Neuronal stem cell (in vitro differentiated cells): ENCODE data around the gene FAF2.

ENCODE experiments used
- DNase-seq: peaks from one replicate; pipeline ENCODE4 v3.0.0-alpha.2; 2013; ENCODE audit warnings: low spot score
- H2AFZ ChIP-seq: one replicate; pipeline ENCODE4 v1.6.1; 2013; ENCODE audit warnings: mild to moderate bottlenecking, low read length, inconsistent platforms
- H2AK5ac ChIP-seq: 2 replicates; pipeline ENCODE4 v1.6.1; 2013; ENCODE audit warnings: low read depth, mild to moderate bottlenecking, inconsistent platforms, low read length, moderate library complexity, mixed read lengths
- H2BK120ac ChIP-seq: 2 replicates; pipeline ENCODE4 v1.6.1; 2013; ENCODE audit warnings: low read depth, mild to moderate bottlenecking, inconsistent platforms, low read length, moderate library complexity, mixed read lengths
- H2BK12ac ChIP-seq: one replicate; pipeline ENCODE4 v1.6.1; 2013; ENCODE audit warnings: low read length, inconsistent platforms
- H2BK15ac ChIP-seq: 2 replicates; pipeline ENCODE4 v1.6.1; 2013; ENCODE audit warnings: mild to moderate bottlenecking, low read length, inconsistent platforms, mixed read lengths
- H2BK5ac ChIP-seq: one replicate; pipeline ENCODE4 v1.6.1; 2013; ENCODE audit warnings: inconsistent platforms, mild to moderate bottlenecking, low read length, moderate library complexity
- H3K14ac ChIP-seq: one replicate; pipeline ENCODE4 v1.6.1; 2013; ENCODE audit warnings: low read length, inconsistent platforms
- H3K18ac ChIP-seq: 2 replicates; pipeline ENCODE4 v1.6.1; 2013; ENCODE audit warnings: low read length, inconsistent platforms
- H3K23ac ChIP-seq: 2 replicates; pipeline ENCODE4 v1.6.1; 2013; ENCODE audit warnings: low read depth, mild to moderate bottlenecking, mixed read lengths, low read length, inconsistent platforms; ENCODE audit not compliant: poor library complexity
- H3K27ac ChIP-seq: replicated peaks from 3 replicates; pipeline ENCODE4 v1.5.1; 2013; ENCODE audit warnings: low read length, inconsistent platforms
- H3K27me3 ChIP-seq, 3 experiments: 2 replicates each; pipeline ENCODE4 v1.6.1; 2013; ENCODE audit warnings: low read length in 3 of 3, mild to moderate bottlenecking in 2 of 3, inconsistent platforms in 1 of 3, low read depth in 1 of 3, mixed read lengths in 1 of 3, moderate library complexity in 1 of 3; ENCODE audit not compliant: control insufficient read depth in 3 of 3, insufficient read depth in 3 of 3
- H3K36me3 ChIP-seq, 2 donors: replicated peaks in 1 of 2; 2 replicates each; pipeline ENCODE4 v1.6.1; 2013; ENCODE audit warnings: low read length in 2 of 2; ENCODE audit not compliant: control insufficient read depth in 2 of 2, insufficient read depth in 2 of 2
- H3K4ac ChIP-seq: 2 replicates; pipeline ENCODE4 v1.6.1; 2013; ENCODE audit warnings: inconsistent platforms, mild to moderate bottlenecking, low read length, moderate library complexity
- H3K4me1 ChIP-seq, 2 donors: 1 replicate in 1 of 2; 2 replicates in 1 of 2; pipeline ENCODE4 v1.6.1; 2013; ENCODE audit warnings: low read length in 2 of 2, low read depth in 1 of 2; ENCODE audit not compliant: control insufficient read depth in 2 of 2, insufficient read depth in 1 of 2
- H3K4me2 ChIP-seq: one replicate; pipeline ENCODE4 v1.6.1; 2013; ENCODE audit warnings: mild to moderate bottlenecking, low read length, inconsistent platforms; ENCODE audit not compliant: insufficient read depth, poor library complexity, severe bottlenecking
- H3K4me3 ChIP-seq, 2 donors: 2 replicates each; pipeline ENCODE4 v1.5.1; 2013; ENCODE audit warnings: low read length in 2 of 2, mild to moderate bottlenecking in 2 of 2, inconsistent platforms in 1 of 2, moderate library complexity in 1 of 2
- H3K79me1 ChIP-seq: one replicate; pipeline ENCODE4 v1.6.1; 2013; ENCODE audit warnings: low read depth, mild to moderate bottlenecking, inconsistent platforms, low read length, moderate library complexity
- H3K9ac ChIP-seq: one replicate; pipeline ENCODE4 v1.6.1; 2013; ENCODE audit warnings: mild to moderate bottlenecking, low read depth, low read length, inconsistent platforms; ENCODE audit not compliant: poor library complexity
- H3K9me3 ChIP-seq, 2 donors: replicated peaks in 1 of 2; 2 replicates each; pipeline versions ENCODE3 to v1.6.1; 2013; ENCODE audit warnings: low read length in 2 of 2, mild to moderate bottlenecking in 2 of 2, inconsistent platforms in 1 of 2, low read depth in 1 of 2, mixed read lengths in 1 of 2, moderate library complexity in 1 of 2; ENCODE audit not compliant: control insufficient read depth in 2 of 2, insufficient read depth in 1 of 2
- H4K8ac ChIP-seq: one replicate; pipeline ENCODE4 v1.6.1; 2013; ENCODE audit warnings: low read depth, mild to moderate bottlenecking, inconsistent platforms, low read length, moderate library complexity
- H4K91ac ChIP-seq: one replicate; pipeline ENCODE4 v1.6.1; 2013; ENCODE audit warnings: low read length, low read depth, mild to moderate bottlenecking, inconsistent platforms; ENCODE audit not compliant: poor library complexity
- WGBS, 2 donors: extraction: QIAGEN DNeasy Blood & Tissue Kit; methylation state at CpG; one replicate each; pipeline ENCODE4 v1.1.7; 2013; ENCODE audit warnings: missing lambda C conversion rate in 2 of 2, mixed read lengths in 1 of 2; ENCODE audit not compliant: insufficient read length in 2 of 2, insufficient replicate concordance in 1 of 2; ENCODE audit errors: extremely low coverage in 2 of 2; 5-methylcytosine and 5-hydroxymethylcytosine counted together

Gene FAF2

DNA sequence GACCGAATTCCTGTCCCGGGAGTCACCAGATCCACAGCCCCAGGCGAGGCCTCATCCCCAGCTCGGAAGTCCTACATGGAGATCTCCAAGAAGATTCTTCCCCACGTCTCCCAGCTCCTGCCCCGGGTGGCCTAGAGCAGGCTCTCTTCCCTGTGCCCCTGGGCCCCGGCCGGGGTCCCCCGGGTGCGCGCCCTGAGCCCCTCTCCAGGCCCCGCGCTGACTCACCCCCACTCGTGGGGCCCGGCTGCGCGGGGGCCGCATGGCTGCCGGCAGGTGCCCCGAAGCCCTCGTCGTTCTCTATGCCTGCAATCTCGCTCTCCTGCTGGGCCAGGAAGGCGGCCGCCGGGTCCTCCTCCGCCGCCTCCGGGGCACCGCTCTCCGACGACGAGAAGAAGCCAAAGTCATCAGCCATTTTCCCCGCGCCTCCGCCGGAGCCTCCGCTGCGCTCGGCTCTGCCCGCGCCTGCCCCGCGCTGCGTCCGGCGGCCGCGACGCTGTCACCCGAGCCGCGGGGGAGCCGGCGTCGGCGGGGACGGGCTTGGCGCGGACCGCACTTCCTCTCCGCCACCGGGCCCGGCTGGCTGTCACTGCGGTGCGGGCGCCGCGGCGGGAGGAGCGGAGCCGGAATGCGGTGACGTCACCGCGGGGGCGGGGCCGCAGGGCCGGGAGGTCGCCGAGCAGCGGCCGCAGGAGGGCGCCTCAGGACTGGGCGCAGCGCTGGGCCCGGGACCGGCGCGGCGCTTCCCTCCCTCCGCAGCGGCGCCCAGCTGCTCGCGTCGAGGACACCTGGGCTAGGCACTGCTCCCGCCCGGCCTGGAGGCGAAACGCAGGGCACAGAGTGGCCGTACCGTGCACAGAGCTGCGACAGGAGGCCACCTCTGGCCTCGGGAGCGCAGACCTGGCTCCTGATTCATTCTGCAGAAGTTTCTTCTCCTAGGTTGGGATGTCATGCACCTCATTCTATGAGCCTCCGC, 31.9 kb upstream of the FAF2 start, which contains the start of gene CLTB:
Gene CLTB (minus strand): TSS at position 588 of the 973 bp plus-strand sequence. CDS start 176 bp downstream, at position 412.
- WGBS, 2 donors, result no CpG with 5 or more reads among the region's 107 CpGs

DNA sequence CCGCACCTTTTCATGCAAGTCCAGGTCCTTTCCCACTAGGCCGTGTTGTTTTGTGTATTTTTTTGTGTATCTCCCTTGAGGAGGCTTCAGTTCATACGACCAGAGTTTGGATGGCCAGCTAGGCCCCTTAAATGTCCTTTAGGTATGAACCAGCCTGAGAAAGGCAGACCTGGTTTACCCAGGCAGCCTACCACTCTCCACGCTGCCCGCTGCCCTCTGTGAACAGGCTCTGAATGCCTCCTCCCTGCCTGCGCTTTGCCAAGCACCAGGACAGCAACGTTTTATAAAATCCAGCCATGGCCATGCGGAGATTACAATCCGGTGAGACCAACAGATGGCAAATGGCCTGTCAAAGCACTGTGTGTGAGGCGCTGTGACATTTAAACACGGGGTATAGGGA, 31.2 kb upstream of the FAF2 start:
- no peak for DNase-seq
- no peak overlapping the region for H3K14ac ChIP-seq
- H2BK120ac ChIP-seq, result no peak overlapping the region
- WGBS, 2 donors, result no CpG with 5 or more reads among the region's 11 CpGs
- H3K18ac ChIP-seq, result peak overlapping the region; percentile 77
- H3K27ac ChIP-seq, result no peak overlapping the region
- H3K23ac ChIP-seq, result peak overlapping the region; percentile 25
- no peak overlapping the region for H4K8ac ChIP-seq
- peak overlapping the region in 1 of 2 donors; percentile 75 for H3K4me3 ChIP-seq
- no peaks in the 10 kb centered on the region for H3K36me3 ChIP-seq
- no peak overlapping the region for H3K9ac ChIP-seq
- peaks cover 7% of the 10 kb centered on the region in 2 donors for H3K4me1 ChIP-seq
- peak overlapping the region; percentile 82 for H2BK15ac ChIP-seq
- peaks cover 5 to 8% of the 10 kb centered on the region in 2 donors for H3K9me3 ChIP-seq
- H3K4ac ChIP-seq, result no peak overlapping the region
- H3K79me1 ChIP-seq, result peaks cover 2% of the 10 kb centered on the region
- peaks cover 0 to 16% (median 7%) of the 10 kb centered on the region in 3 experiments for H3K27me3 ChIP-seq
- peak overlapping the region; percentile 32 for H2AK5ac ChIP-seq
- peak overlapping the region; percentile 95 for H2AFZ ChIP-seq
- peak overlapping the region; percentile 31 for H3K4me2 ChIP-seq
- no peak overlapping the region for H2BK5ac ChIP-seq
- no peak overlapping the region for H2BK12ac ChIP-seq
- H4K91ac ChIP-seq, result no peak overlapping the region

More for the DNA sequence above, 31.9 kb upstream of the FAF2 start, which contains the start of gene CLTB:
- H3K18ac ChIP-seq, result peak within 1 kb of the TSS; percentile 77
- H3K4ac ChIP-seq, result no peak within 1 kb of the TSS
- H3K4me2 ChIP-seq, result peak within 1 kb of the TSS; percentile 85
- peak within 1 kb of the TSS; percentile 90 for H3K9ac ChIP-seq
- peak within 1 kb of the TSS; percentile 82 for H2BK15ac ChIP-seq
- peak within 1 kb of the TSS; percentile 76 for H3K14ac ChIP-seq
- peaks cover 5 to 8% of the 10 kb centered on the region in 2 donors for H3K9me3 ChIP-seq
- DNase-seq, result peak; percentile 87
- no peak within 1 kb of the TSS for H2BK120ac ChIP-seq
- H4K91ac ChIP-seq, result no peak within 1 kb of the TSS
- peaks cover 0 to 16% (median 7%) of the 10 kb centered on the region in 3 experiments for H3K27me3 ChIP-seq
- peak within 1 kb of the TSS; percentile 32 for H2AK5ac ChIP-seq
- peaks cover 7% of the 10 kb centered on the region in 2 donors for H3K4me1 ChIP-seq
- peaks cover 2% of the 10 kb centered on the region for H3K79me1 ChIP-seq
- no peak within 1 kb of the TSS for H3K27ac ChIP-seq
- peak within 1 kb of the TSS; percentile 56 for H2BK5ac ChIP-seq
- H2AFZ ChIP-seq, result peak within 1 kb of the TSS; percentile 95
- peak within 1 kb of the TSS; percentile 75 to 92 for H3K4me3 ChIP-seq
- no peaks in the 10 kb centered on the region for H3K36me3 ChIP-seq
- no peak within 1 kb of the TSS for H4K8ac ChIP-seq
- H3K23ac ChIP-seq, result peak within 1 kb of the TSS; percentile 46
- peak within 1 kb of the TSS; percentile 65 for H2BK12ac ChIP-seq

GRCh38 chr5:176418251-176418650, 29.9 kb upstream of the FAF2 start:
- no peak overlapping the region for H2AFZ ChIP-seq
- H3K14ac ChIP-seq, result no peak overlapping the region
- H3K79me1 ChIP-seq, result peaks cover 2% of the 10 kb centered on the region
- no peak overlapping the region for H2BK5ac ChIP-seq
- H3K23ac ChIP-seq, result no peak overlapping the region
- no peak for DNase-seq
- WGBS, 2 donors, result no CpG with 5 or more reads among the region's 9 CpGs
- H3K18ac ChIP-seq, result no peak overlapping the region
- no peak overlapping the region for H2AK5ac ChIP-seq
- no peak overlapping the region for H3K9ac ChIP-seq
- H3K27ac ChIP-seq, result no peak overlapping the region
- H3K4me1 ChIP-seq, result peaks cover 7% of the 10 kb centered on the region in 2 donors
- H3K4me2 ChIP-seq, result no peak overlapping the region
- H2BK12ac ChIP-seq, result no peak overlapping the region
- H4K8ac ChIP-seq, result no peak overlapping the region
- no peaks in the 10 kb centered on the region for H3K36me3 ChIP-seq
- no peak overlapping the region for H3K4me3 ChIP-seq
- peaks cover 5 to 9% of the 10 kb centered on the region in 2 donors for H3K9me3 ChIP-seq
- H3K27me3 ChIP-seq, result peaks cover 0 to 16% (median 7%) of the 10 kb centered on the region in 3 experiments
- H4K91ac ChIP-seq, result no peak overlapping the region
- H2BK15ac ChIP-seq, result no peak overlapping the region
- no peak overlapping the region for H3K4ac ChIP-seq
- H2BK120ac ChIP-seq, result no peak overlapping the region

- Histone ChIP-seq H4K8ac (no peak overlapping the region), H4K91ac (no peak overlapping the region), H3K4me2 (no peak overlapping the region), H3K79me1 (peaks cover 2% of the 10 kb centered on the region), H2BK120ac (no peak overlapping the region), H3K9me3 (peaks cover 5 to 10% of the 10 kb centered on the region in 2 donors), H2AK5ac (no peak overlapping the region), H3K9ac (no peak overlapping the region), H3K36me3 (no peaks in the 10 kb centered on the region), H2BK15ac (no peak overlapping the region), H3K27me3 (peaks cover 0 to 16% (median 7%) of the 10 kb centered on the region in 3 experiments), H3K14ac (no peak overlapping the region), H2AFZ (no peak overlapping the region), H3K23ac (no peak overlapping the region), H3K4ac (no peak overlapping the region), H3K27ac (no peak overlapping the region), H2BK12ac (no peak overlapping the region), H3K18ac (no peak overlapping the region), H3K4me1 (peaks cover 7% of the 10 kb centered on the region in 2 donors), H2BK5ac (no peak overlapping the region), H3K4me3 (no peak overlapping the region)
- no peak for DNase-seq
- no CpG with 5 or more reads among the region's 5 CpGs for WGBS, 2 donors
These were observed 28.1 kb upstream of the FAF2 start for GRCh38 chr5:176420086-176420485.
